Naive thymus-derived CD4-positive, alpha-beta T cell (primary cell): ENCODE data around the gene UGT2A1. TPM values are rescaled to one million over a fixed set of nuclear protein-coding genes. Genes with fewer than 3 reads are reported as not detected.
"Not testable (repeated sequence)": the region's sequence is repeated elsewhere in the genome, so short reads cannot be mapped to it uniquely, and the experiment has no call there.

Experiments used
- ATAC-seq: fragments of 150-1000 bp; cut with Tn5 transposase; 2 replicates; pipeline ENCODE4 v1.10.0; 2021; ENCODE audit warnings: mild to moderate bottlenecking, moderate library complexity
- CTCF ChIA-PET: fragments of 350-600 bp; sonication (Branson Sonifier 250); formaldehyde crosslinking; loops from one replicate; lab custom pipeline; 2021; ENCODE audit warnings: antibody characterized with exemption; lab: Charles Lee
- POLR2A ChIA-PET: fragments of 350-600 bp; sonication (Branson Sonifier 250); formaldehyde crosslinking; loops from one replicate; lab custom pipeline; 2021; ENCODE audit warnings: antibody characterized with exemption, inconsistent platforms; lab: Charles Lee
- DNase-seq, 9 donors: peaks; one replicate each; pipeline versions ENCODE4 v3.0.0 to v3.0.0-alpha.2; 2020 to 2022; ENCODE audit warnings: mixed read lengths in 1 of 9
- H3K27ac ChIP-seq: one replicate; pipeline ENCODE4 v1.7.0; 2013; ENCODE audit warnings: mild to moderate bottlenecking, low read depth, low read length, moderate library complexity
- H3K27me3 ChIP-seq, 2 donors: one replicate each; pipeline ENCODE4 v1.7.0; 2013; ENCODE audit warnings: low read length in 2 of 2, mild to moderate bottlenecking in 2 of 2, moderate library complexity in 2 of 2; ENCODE audit not compliant: control insufficient read depth in 2 of 2, insufficient read depth in 2 of 2
- H3K36me3 ChIP-seq, 3 experiments: 1 replicate in 2 of 3; 2 replicates in 1 of 3; pipeline ENCODE4 v1.7.0; 2013; ENCODE audit warnings: low read length in 3 of 3, mild to moderate bottlenecking in 3 of 3, moderate library complexity in 1 of 3; ENCODE audit not compliant: insufficient read depth in 3 of 3, control insufficient read depth in 2 of 3
- H3K4me1 ChIP-seq, 2 donors: one replicate each; pipeline ENCODE4 v1.7.0; 2013; ENCODE audit warnings: low read length in 2 of 2, mild to moderate bottlenecking in 2 of 2, moderate library complexity in 1 of 2; ENCODE audit not compliant: control insufficient read depth in 2 of 2, insufficient read depth in 2 of 2
- H3K4me3 ChIP-seq: 2 replicates; pipeline ENCODE4 v1.7.0; 2013; ENCODE audit warnings: mild to moderate bottlenecking, low read length
- H3K9me3 ChIP-seq, 3 experiments: 1 replicate in 2 of 3; 2 replicates in 1 of 3; pipeline ENCODE4 v1.7.0; 2013; ENCODE audit warnings: low read length in 3 of 3; ENCODE audit not compliant: control insufficient read depth in 2 of 3
- H3K27ac Mint-ChIP-seq, 9 donors: one replicate each; pipeline ENCODE4 v1.8.0; 2020 to 2022; ENCODE audit warnings: mixed read lengths in 9 of 9, mild to moderate bottlenecking in 8 of 9, moderate library complexity in 5 of 9, inconsistent platforms in 2 of 9
- H3K27me3 Mint-ChIP-seq, 5 donors: one replicate each; pipeline ENCODE4 v1.8.0; 2021 to 2022; ENCODE audit warnings: mixed read lengths in 5 of 5, mild to moderate bottlenecking in 1 of 5
- H3K36me3 Mint-ChIP-seq, 5 donors: one replicate each; pipeline ENCODE4 v1.8.0; 2020 to 2022; ENCODE audit warnings: mixed read lengths in 5 of 5, mild to moderate bottlenecking in 3 of 5, inconsistent platforms in 1 of 5
- H3K4me1 Mint-ChIP-seq, 7 donors: one replicate each; pipeline ENCODE4 v1.8.0; 2020 to 2022; ENCODE audit warnings: mixed read lengths in 7 of 7, mild to moderate bottlenecking in 3 of 7, inconsistent platforms in 1 of 7
- H3K4me3 Mint-ChIP-seq, 10 donors: one replicate each; pipeline ENCODE4 v1.8.0; 2020 to 2022; ENCODE audit warnings: mild to moderate bottlenecking in 10 of 10, mixed read lengths in 10 of 10, moderate library complexity in 6 of 10, inconsistent platforms in 2 of 10
- H3K9me3 Mint-ChIP-seq, 11 donors: one replicate each; pipeline ENCODE4 v1.8.0; 2020 to 2022; ENCODE audit warnings: mixed read lengths in 11 of 11, mild to moderate bottlenecking in 4 of 11, inconsistent platforms in 1 of 11, moderate library complexity in 1 of 11
- intact Hi-C, 2 donors: fragments of 100-400 bp; cut with micrococcal nuclease; formaldehyde crosslinking; loops; one replicate each; pipeline ENCODE4 v1.15.1; 2023
- polyA plus RNA-seq, 2 donors: library from polyadenylated mRNA; unstranded; fragments of 300-500 nt; fragmentation: Illumina TruSeq; gene quantifications; one replicate each; pipeline ENCODE4 v1.2.3, GENCODE V29; 2021
- total RNA-seq, 6 experiments: library from RNA in 5 of 6; stranded (reverse) in 5 of 6; gene quantifications; 1 replicate in 5 of 6; 2 replicates in 1 of 6; pipeline ENCODE4 v1.2.3 and lab custom pipeline; 2021 to 2026

UGT2A1 gene
- total and polyA plus RNA-seq, 7 experiments from 2014 or later, result not detected

DNA sequence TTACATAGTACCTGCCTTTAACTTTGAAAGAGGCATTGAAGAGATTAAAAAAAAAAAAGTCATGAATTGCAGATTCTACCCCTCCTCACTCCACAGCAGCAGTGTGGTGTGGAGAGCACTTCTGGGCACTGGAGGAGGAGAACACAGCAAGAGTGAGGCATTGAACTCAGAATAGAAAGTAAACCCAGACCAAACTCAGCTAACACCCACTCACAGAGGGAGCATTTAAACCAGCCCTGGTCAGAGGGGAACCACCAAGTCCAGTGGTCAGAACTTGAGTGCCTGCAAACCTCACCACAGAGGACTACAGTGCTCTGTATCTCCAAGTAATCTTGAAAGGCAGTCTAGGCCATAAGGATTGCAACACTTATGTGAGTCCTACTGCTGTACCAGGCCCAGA is 15.6 kb upstream of the UGT2A1 start:
- POLR2A ChIA-PET, result interaction anchor here (0.6 kb wide), 1 partner anchor 7 kb away, joined by 3 read pairs; no protein-coding TSS in a partner anchor
- H3K27ac Mint-ChIP-seq, result no peak overlapping the region
- DNase-seq (no peak), ATAC-seq (no peak)
- Histone ChIP-seq H3K4me3 (no peak overlapping the region), H3K9me3 (no peaks in the 10 kb centered on the region), H3K4me1 (no peaks in the 10 kb centered on the region), H3K27ac (no peak overlapping the region), H3K36me3 (no peaks in the 10 kb centered on the region), H3K27me3 (no peaks in the 10 kb centered on the region)
- CTCF ChIA-PET, result no interaction called here
- H3K27me3 Mint-ChIP-seq, result peaks cover 4 to 13% (median 6%) of the 10 kb centered on the region in 5 donors
- intact Hi-C loops, result no loop called here
- no peak overlapping the region for H3K4me3 Mint-ChIP-seq
- H3K4me1 Mint-ChIP-seq, result peaks cover 0 to 5% (median under 1%) of the 10 kb centered on the region in 7 donors
- peaks cover 0 to 4% (median 2%) of the 10 kb centered on the region in 11 donors for H3K9me3 Mint-ChIP-seq
- H3K36me3 Mint-ChIP-seq, result no peaks in the 10 kb centered on the region

GRCh38 chr4:69664009-69664408 is 11.0 kb upstream of the UGT2A1 start:
- H3K27me3 ChIP-seq, H3K4me3 ChIP-seq, H3K27me3 Mint-ChIP-seq, H3K9me3 ChIP-seq, DNase-seq, H3K27ac ChIP-seq, POLR2A ChIA-PET, intact Hi-C loops, ATAC-seq, H3K27ac Mint-ChIP-seq, H3K4me3 Mint-ChIP-seq, CTCF ChIA-PET, H3K36me3 ChIP-seq: not testable (repeated sequence)
- H3K4me1 ChIP-seq, result peaks cover 0 to 13% of the 10 kb centered on the region in 2 donors
- Mint-ChIP-seq H3K9me3 (peaks cover 5 to 20% (median 14%) of the 10 kb centered on the region in 11 donors), H3K4me1 (peaks cover 0 to 34% (median 21%) of the 10 kb centered on the region in 7 donors), H3K36me3 (peaks cover 0 to 12% (median 8%) of the 10 kb centered on the region in 5 donors)

GRCh38 chr4:69661130-69661803 is 8.2 kb upstream of the UGT2A1 start:
- H3K27ac ChIP-seq, CTCF ChIA-PET, H3K27me3 ChIP-seq, H3K36me3 ChIP-seq, H3K27me3 Mint-ChIP-seq, intact Hi-C loops, H3K9me3 ChIP-seq: not testable (repeated sequence)
- H3K9me3 Mint-ChIP-seq, result peaks cover 5 to 20% (median 14%) of the 10 kb centered on the region in 11 donors
- H3K4me1 ChIP-seq, result peaks cover 0 to 13% of the 10 kb centered on the region in 2 donors
- ATAC-seq, result peak; percentile 42
- peak overlapping the region; percentile 7 to 57 (median 32) for H3K4me3 Mint-ChIP-seq
- peaks cover 0 to 40% (median 22%) of the 10 kb centered on the region in 7 donors for H3K4me1 Mint-ChIP-seq
- H3K36me3 Mint-ChIP-seq, result peaks cover 0 to 13% (median 8%) of the 10 kb centered on the region in 5 donors
- H3K27ac Mint-ChIP-seq, result peak overlapping the region in 8 of 9 donors; percentile 28 to 85 (median 73)
- peak overlapping the region; percentile 22 for H3K4me3 ChIP-seq
- DNase-seq, result peak in 7 of 9 donors; percentile 8 to 55 (median 26)
- POLR2A ChIA-PET, result interaction anchor here (0.6 to 1.2 kb wide), 2 partner anchors 8 to 9 kb away, joined by 3 read pairs; no protein-coding TSS in a partner anchor

DNA sequence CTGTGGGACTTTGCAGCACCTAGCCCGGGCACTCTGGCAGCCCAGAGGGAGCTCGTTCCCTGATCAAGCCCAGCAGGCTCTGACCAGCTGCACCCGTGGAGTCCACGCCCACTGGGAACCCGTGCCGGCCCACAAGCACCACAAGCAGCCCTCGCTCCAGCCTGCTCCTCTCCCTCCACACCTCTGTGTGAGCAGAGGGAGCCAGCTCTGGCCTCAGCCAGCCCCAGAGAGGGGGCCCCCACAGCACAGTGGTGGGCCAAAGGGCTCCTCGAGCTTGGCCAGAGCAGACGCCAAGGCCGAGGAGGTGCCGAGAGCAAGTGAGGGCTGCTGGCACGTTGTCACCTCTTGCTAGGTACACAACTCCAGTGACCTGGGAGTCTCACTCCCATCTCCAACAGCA is 5.1 kb upstream of the UGT2A1 start:
- peaks cover 0 to 13% of the 10 kb centered on the region in 2 donors for H3K4me1 ChIP-seq
- Mint-ChIP-seq H3K4me1 (peaks cover 0 to 40% (median 22%) of the 10 kb centered on the region in 7 donors), H3K27me3 (no peaks in the 10 kb centered on the region), H3K36me3 (peaks cover 0 to 13% (median 8%) of the 10 kb centered on the region in 5 donors), H3K4me3 (no peak overlapping the region), H3K9me3 (peaks cover 3 to 19% (median 9%) of the 10 kb centered on the region in 11 donors), H3K27ac (peak overlapping the region in 2 of 9 donors; percentile 77 to 78)
- no peaks in the 10 kb centered on the region for H3K27me3 ChIP-seq
- no peaks in the 10 kb centered on the region for H3K9me3 ChIP-seq
- no peak for ATAC-seq
- intact Hi-C loops, result no loop called here
- POLR2A ChIA-PET, result no interaction called here
- no peaks in the 10 kb centered on the region for H3K36me3 ChIP-seq
- no peak for DNase-seq
- H3K27ac ChIP-seq, result no peak overlapping the region
- H3K4me3 ChIP-seq, result no peak overlapping the region
- CTCF ChIA-PET, result interaction anchor here (0.7 kb wide), 1 partner anchor 1155 kb away, joined by 3 read pairs; no protein-coding TSS in a partner anchor

DNA sequence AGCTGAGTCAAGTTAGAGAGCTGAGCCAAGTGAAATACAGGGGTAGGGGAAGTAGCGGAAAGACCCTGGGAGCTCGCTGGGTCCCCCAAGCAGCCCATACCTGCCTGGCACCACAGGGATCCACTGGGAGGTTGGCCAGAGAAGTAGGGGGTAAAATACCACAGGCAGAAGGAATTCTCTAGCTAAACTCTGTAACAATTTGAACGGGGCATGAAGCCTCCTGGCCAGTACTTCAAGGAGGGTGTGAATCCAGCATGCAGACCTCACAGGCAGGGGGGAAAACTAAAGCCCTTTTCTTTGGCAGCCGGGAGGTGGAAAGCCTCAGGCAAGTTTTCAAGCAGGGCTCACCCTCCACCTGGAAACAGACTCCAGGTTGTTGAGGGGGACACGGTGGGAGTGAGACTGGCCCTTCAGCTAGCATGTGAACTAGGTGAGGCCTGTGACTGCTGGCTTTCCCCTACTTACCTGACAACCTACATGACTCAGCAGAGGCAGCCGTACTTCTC is 3.7 kb upstream of the UGT2A1 start:
- CTCF ChIA-PET, result no interaction called here

DNA sequence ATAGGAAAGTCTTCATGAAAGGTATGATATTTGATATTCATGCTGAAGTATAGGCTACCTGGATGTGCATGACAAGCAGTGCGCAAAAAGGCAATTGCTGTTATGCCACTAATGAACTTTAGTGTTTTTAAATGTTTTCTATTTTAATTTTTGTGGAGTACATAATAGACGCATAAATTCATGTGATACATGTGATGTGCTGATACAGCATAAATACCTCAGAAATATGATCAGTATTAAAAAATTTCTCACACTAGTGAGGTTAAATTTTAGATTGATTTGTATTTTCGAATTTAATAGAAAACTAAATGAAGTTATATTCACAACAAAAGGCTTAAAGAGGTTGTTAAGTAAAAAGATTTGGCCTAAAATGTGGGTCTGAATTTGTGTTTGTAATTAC is 2.2 kb downstream of the UGT2A1 start:
- Mint-ChIP-seq H3K36me3 (no peaks in the 10 kb centered on the region), H3K4me3 (no peak overlapping the region), H3K27ac (no peak overlapping the region), H3K27me3 (no peaks in the 10 kb centered on the region), H3K4me1 (no peaks in the 10 kb centered on the region), H3K9me3 (no peaks in the 10 kb centered on the region)
- no peaks in the 10 kb centered on the region for H3K9me3 ChIP-seq
- no peak overlapping the region for H3K4me3 ChIP-seq
- H3K27ac ChIP-seq, result no peak overlapping the region
- ATAC-seq, result no peak
- H3K36me3 ChIP-seq, result no peaks in the 10 kb centered on the region
- ChIA-PET POLR2A (no interaction called here), CTCF (interaction anchor here (0.6 kb wide), 1 partner anchor 37 kb away, joined by 4 read pairs; no protein-coding TSS in a partner anchor)
- DNase-seq, result no peak
- no peaks in the 10 kb centered on the region for H3K27me3 ChIP-seq
- intact Hi-C loops, result no loop called here
- H3K4me1 ChIP-seq, result no peaks in the 10 kb centered on the region

More for the DNA sequence above, 3.7 kb upstream of the UGT2A1 start:
- peaks cover 0 to 6% (median 3%) of the 10 kb centered on the region in 5 donors for H3K36me3 Mint-ChIP-seq
- Histone ChIP-seq H3K36me3 (no peaks in the 10 kb centered on the region), H3K4me1 (peaks cover 0 to 13% of the 10 kb centered on the region in 2 donors), H3K27me3 (no peaks in the 10 kb centered on the region), H3K27ac (no peak overlapping the region), H3K9me3 (no peaks in the 10 kb centered on the region), H3K4me3 (no peak overlapping the region)
- no peak for DNase-seq
- H3K27ac Mint-ChIP-seq, result no peak overlapping the region
- no peak overlapping the region for H3K4me3 Mint-ChIP-seq
- POLR2A ChIA-PET, result no interaction called here
- intact Hi-C loops, result no loop called here
- H3K27me3 Mint-ChIP-seq, result no peaks in the 10 kb centered on the region
- H3K4me1 Mint-ChIP-seq, result peaks cover 0 to 33% (median 19%) of the 10 kb centered on the region in 7 donors
- peaks cover 0 to 7% (median 1%) of the 10 kb centered on the region in 11 donors for H3K9me3 Mint-ChIP-seq
- ATAC-seq, result no peak
